Mesendoderm (in vitro differentiated cells): ENCODE data around the gene ATP13A2.

Experiments used
- DNase-seq: peaks from one replicate; pipeline ENCODE4 v3.0.0; 2013
- H2AK5ac ChIP-seq: 2 replicates; pipeline ENCODE4 v1.6.1; 2013; ENCODE audit warnings: low read length, inconsistent platforms
- H2BK120ac ChIP-seq: 2 replicates; pipeline ENCODE4 v1.6.1; 2013; ENCODE audit warnings: low read depth, mild to moderate bottlenecking, low read length, moderate library complexity, mixed read lengths
- H2BK15ac ChIP-seq: replicated peaks from 2 replicates; pipeline ENCODE4 v1.6.1; 2013; ENCODE audit warnings: low read depth, mild to moderate bottlenecking, moderate library complexity
- H2BK5ac ChIP-seq: 2 replicates; pipeline ENCODE4 v1.6.1; 2013; ENCODE audit warnings: low read length, inconsistent platforms
- H3K18ac ChIP-seq: 2 replicates; pipeline ENCODE4 v1.6.1; 2013; ENCODE audit warnings: mild to moderate bottlenecking, low read length, mixed read lengths
- H3K23ac ChIP-seq: one replicate; pipeline ENCODE4 v1.6.1; 2013; ENCODE audit warnings: low read length
- H3K27ac ChIP-seq: 2 replicates; pipeline ENCODE4 v1.5.1; 2013; ENCODE audit warnings: low read depth, mild to moderate bottlenecking, inconsistent platforms, low read length, moderate library complexity
- H3K27me3 ChIP-seq: 2 replicates; pipeline ENCODE4 v1.6.1; 2013; ENCODE audit warnings: low read length, control low read depth, mild to moderate bottlenecking, inconsistent platforms; ENCODE audit not compliant: insufficient read depth, poor library complexity
- H3K36me3 ChIP-seq: 2 replicates; pipeline ENCODE4 v1.6.1; 2013; ENCODE audit warnings: low read length, inconsistent platforms; ENCODE audit not compliant: control insufficient read depth, insufficient read depth
- H3K4ac ChIP-seq: one replicate; pipeline ENCODE4 v1.6.1; 2013; ENCODE audit warnings: low read depth, mild to moderate bottlenecking, low read length, moderate library complexity
- H3K4me1 ChIP-seq: 2 replicates; pipeline ENCODE4 v1.6.1; 2013; ENCODE audit warnings: low read depth, low read length, inconsistent platforms; ENCODE audit not compliant: control insufficient read depth
- H3K4me2 ChIP-seq: 2 replicates; pipeline ENCODE4 v1.6.1; 2013; ENCODE audit warnings: low read length
- H3K4me3 ChIP-seq: 2 replicates; pipeline ENCODE4 v1.5.1; 2013; ENCODE audit warnings: mild to moderate bottlenecking, low read length
- H3K56ac ChIP-seq: one replicate; pipeline ENCODE4 v1.6.1; 2013; ENCODE audit warnings: low read length
- H3K79me1 ChIP-seq: 2 replicates; pipeline ENCODE4 v1.6.1; 2013; ENCODE audit warnings: low read length, inconsistent platforms
- H3K79me2 ChIP-seq: 2 replicates; pipeline ENCODE4 v1.6.1; 2013; ENCODE audit warnings: mild to moderate bottlenecking, low read length; ENCODE audit not compliant: control insufficient read depth, insufficient read depth
- H3K9ac ChIP-seq: 2 replicates; pipeline ENCODE4 v1.6.1; 2013; ENCODE audit warnings: low read length, inconsistent platforms
- H4K5ac ChIP-seq: one replicate; pipeline ENCODE4 v1.6.1; 2013; ENCODE audit warnings: low read length
- H4K8ac ChIP-seq: one replicate; pipeline ENCODE4 v1.6.1; 2013; ENCODE audit warnings: low read depth, mild to moderate bottlenecking, control low read depth, low read length, moderate library complexity
- WGBS: extraction: QIAGEN DNeasy Blood & Tissue Kit; methylation state at CpG from one replicate; pipeline ENCODE4 v1.1.7; 2013; ENCODE audit warnings: low lambda C conversion rate, missing lambda C conversion rate; ENCODE audit not compliant: insufficient coverage; ENCODE audit errors: extremely low coverage; 5-methylcytosine and 5-hydroxymethylcytosine counted together

Gene ATP13A2

DNA sequence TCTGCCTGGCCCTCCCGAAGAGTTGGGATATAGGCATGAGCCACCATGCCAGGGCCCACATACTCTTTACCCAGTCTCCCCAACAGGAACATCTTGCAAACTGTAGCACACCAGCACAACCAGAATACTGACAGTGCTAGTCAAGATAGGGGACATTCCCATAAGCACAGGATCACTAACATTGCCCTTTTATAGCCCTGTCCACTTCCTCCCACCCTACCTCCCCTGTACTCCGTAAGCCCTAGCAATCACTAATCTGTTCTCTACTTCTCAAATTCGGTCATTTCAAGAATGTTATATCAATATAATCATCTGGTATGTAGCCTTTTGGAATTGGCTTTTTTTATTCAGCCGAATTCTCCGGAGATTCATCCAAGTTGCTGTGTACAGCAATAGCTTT is 36.2 kb upstream of the ATP13A2 start:
- Histone ChIP-seq H2BK120ac (no peak overlapping the region), H3K4ac (no peak overlapping the region), H3K27me3 (no peaks in the 10 kb centered on the region), H3K9ac (no peak overlapping the region), H3K4me2 (no peak overlapping the region), H3K4me3 (no peak overlapping the region), H3K79me1 (peaks cover 3% of the 10 kb centered on the region), H3K79me2 (peaks cover 13% of the 10 kb centered on the region), H2BK15ac (no peak overlapping the region), H3K23ac (no peak overlapping the region), H3K27ac (no peak overlapping the region), H3K4me1 (peaks cover 1% of the 10 kb centered on the region), H4K8ac (no peak overlapping the region), H3K36me3 (no peaks in the 10 kb centered on the region), H3K56ac (no peak overlapping the region), H2BK5ac (no peak overlapping the region), H2AK5ac (no peak overlapping the region), H4K5ac (no peak overlapping the region), H3K18ac (no peak overlapping the region)
- no CpG with 5 or more reads among the region's 5 CpGs for WGBS
- DNase-seq, result no peak

DNA sequence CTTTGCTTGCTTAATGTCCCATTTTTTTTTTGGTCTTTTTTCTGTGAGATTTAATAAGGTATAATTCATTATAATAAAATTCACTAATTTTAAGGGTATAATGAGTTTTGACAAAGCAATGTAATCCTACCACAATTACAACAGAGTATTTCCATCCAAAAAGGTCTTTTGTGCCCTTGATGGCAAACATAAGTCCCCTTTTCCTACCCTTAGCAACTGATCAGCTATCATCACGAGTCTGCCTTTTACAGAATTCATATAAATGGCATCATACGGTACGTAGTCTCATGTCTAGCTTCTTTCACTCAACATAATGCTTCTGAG is 34.6 kb upstream of the ATP13A2 start:
- Histone ChIP-seq H4K8ac (no peak overlapping the region), H3K23ac (no peak overlapping the region), H2BK5ac (no peak overlapping the region), H3K4me2 (no peak overlapping the region), H3K9ac (no peak overlapping the region), H3K4ac (no peak overlapping the region), H3K27ac (no peak overlapping the region), H3K4me1 (no peaks in the 10 kb centered on the region), H3K79me1 (no peaks in the 10 kb centered on the region), H2AK5ac (no peak overlapping the region), H3K36me3 (no peaks in the 10 kb centered on the region), H3K79me2 (peaks cover 1% of the 10 kb centered on the region), H3K4me3 (no peak overlapping the region), H2BK15ac (no peak overlapping the region), H2BK120ac (no peak overlapping the region), H3K27me3 (no peaks in the 10 kb centered on the region), H3K56ac (no peak overlapping the region), H3K18ac (no peak overlapping the region), H4K5ac (no peak overlapping the region)
- no peak for DNase-seq
- WGBS, result no CpG with 5 or more reads among the region's 3 CpGs

DNA sequence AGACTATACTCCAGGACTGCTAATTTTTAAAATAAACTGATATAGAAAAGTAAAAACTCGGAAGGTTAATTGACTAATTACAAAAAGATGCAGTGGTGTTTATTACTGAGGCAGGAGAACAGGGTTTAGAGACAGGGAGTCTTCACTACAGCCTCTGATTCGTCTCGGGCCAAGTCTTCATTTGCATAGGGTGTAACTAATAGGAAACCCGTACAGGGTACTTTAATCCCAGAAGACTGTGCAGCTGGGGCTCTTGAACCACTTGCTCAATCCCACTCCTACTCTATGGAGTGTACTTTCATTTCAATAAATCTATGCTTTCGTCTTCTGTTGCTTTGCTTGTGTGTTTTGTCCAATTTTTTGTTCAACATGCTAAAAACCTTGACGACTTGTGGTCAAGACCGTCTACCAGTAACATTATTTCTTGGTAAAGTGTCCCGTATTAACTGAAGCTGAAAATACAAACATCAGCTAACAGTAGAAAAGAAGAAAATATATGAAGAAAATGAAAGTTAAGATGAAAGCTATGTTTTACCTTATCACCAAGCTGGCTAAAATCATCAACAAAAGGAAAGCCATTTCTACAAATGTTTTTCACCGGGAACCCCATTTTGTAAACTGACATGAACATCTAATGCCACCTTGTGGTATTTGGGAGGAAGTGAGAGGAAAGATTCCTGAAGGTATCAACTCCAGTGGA is 34.1 kb upstream of the ATP13A2 start:
- Histone ChIP-seq H3K79me1 (no peaks in the 10 kb centered on the region), H3K4me3 (no peak overlapping the region), H4K8ac (no peak overlapping the region), H3K79me2 (no peaks in the 10 kb centered on the region), H3K4me1 (no peaks in the 10 kb centered on the region), H3K27me3 (no peaks in the 10 kb centered on the region), H2BK15ac (no peak overlapping the region), H3K4me2 (no peak overlapping the region), H2BK5ac (no peak overlapping the region), H3K4ac (no peak overlapping the region), H3K36me3 (no peaks in the 10 kb centered on the region), H3K56ac (no peak overlapping the region), H4K5ac (no peak overlapping the region), H3K23ac (no peak overlapping the region), H2BK120ac (no peak overlapping the region), H3K27ac (no peak overlapping the region), H3K18ac (no peak overlapping the region), H3K9ac (no peak overlapping the region), H2AK5ac (no peak overlapping the region)
- peak; percentile 72 for DNase-seq
- WGBS, result no CpG with 5 or more reads among the region's 9 CpGs

DNA sequence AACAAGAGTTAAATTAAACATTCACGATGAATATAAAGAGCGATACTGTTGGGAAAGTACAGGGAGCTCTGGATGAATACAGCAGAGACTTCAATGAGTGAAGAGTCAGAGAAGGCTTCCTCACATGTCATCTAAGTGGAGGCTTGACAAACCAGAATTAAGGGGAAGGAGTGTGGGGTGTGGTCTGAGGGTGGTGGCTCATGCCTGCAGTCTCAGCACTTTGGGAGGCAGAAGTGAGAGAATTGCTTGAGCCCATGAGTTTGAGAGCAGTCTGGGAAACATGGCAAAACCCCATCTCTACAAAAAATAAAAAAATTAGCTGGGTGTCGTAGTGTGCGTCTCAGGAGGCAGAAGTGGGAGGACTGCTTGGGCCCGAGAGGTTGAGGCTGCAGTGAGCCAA is 33.4 kb upstream of the ATP13A2 start:
- H2AK5ac ChIP-seq, result no peak overlapping the region
- no peak overlapping the region for H2BK15ac ChIP-seq
- no peaks in the 10 kb centered on the region for H3K27me3 ChIP-seq
- peaks cover 2% of the 10 kb centered on the region for H3K36me3 ChIP-seq
- no peak overlapping the region for H3K27ac ChIP-seq
- no peak overlapping the region for H3K4me3 ChIP-seq
- no peak overlapping the region for H3K23ac ChIP-seq
- WGBS, result no CpG with 5 or more reads among the region's 5 CpGs
- no peaks in the 10 kb centered on the region for H3K79me1 ChIP-seq
- no peaks in the 10 kb centered on the region for H3K4me1 ChIP-seq
- DNase-seq, result no peak
- no peak overlapping the region for H4K8ac ChIP-seq
- H3K4me2 ChIP-seq, result no peak overlapping the region
- H2BK5ac ChIP-seq, result no peak overlapping the region
- no peak overlapping the region for H3K4ac ChIP-seq
- H3K56ac ChIP-seq, result no peak overlapping the region
- no peak overlapping the region for H3K9ac ChIP-seq
- H4K5ac ChIP-seq, result no peak overlapping the region
- no peak overlapping the region for H3K18ac ChIP-seq
- H3K79me2 ChIP-seq, result no peaks in the 10 kb centered on the region
- H2BK120ac ChIP-seq, result no peak overlapping the region

DNA sequence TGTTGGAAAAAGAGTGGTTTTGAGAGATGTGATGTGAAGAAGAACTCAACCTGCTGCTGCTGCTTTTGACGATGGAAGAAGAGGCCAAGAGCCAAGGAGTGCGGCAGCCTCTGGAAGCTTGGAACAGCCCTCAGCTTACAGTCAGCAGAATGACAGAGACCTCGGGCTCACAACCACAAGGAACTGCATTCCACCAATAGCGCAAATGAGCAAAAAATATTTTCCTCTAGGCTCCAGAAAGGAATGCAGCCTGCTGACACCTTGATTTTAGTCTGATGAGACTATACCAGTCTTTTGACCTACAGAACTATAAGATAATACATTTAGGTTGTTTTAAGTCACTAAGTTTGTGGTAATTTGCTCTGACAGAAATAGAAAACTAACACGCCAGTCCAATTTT is 31.9 kb upstream of the ATP13A2 start:
- Histone ChIP-seq H4K8ac (no peak overlapping the region), H3K23ac (no peak overlapping the region), H3K27ac (no peak overlapping the region), H3K9ac (no peak overlapping the region), H2BK15ac (no peak overlapping the region), H4K5ac (no peak overlapping the region), H3K4me2 (no peak overlapping the region), H3K18ac (no peak overlapping the region), H2BK120ac (no peak overlapping the region), H2AK5ac (no peak overlapping the region), H3K27me3 (no peaks in the 10 kb centered on the region), H3K4me1 (no peaks in the 10 kb centered on the region), H3K79me1 (no peaks in the 10 kb centered on the region), H3K36me3 (peaks cover 3% of the 10 kb centered on the region), H3K4me3 (no peak overlapping the region), H2BK5ac (no peak overlapping the region), H3K79me2 (no peaks in the 10 kb centered on the region), H3K56ac (no peak overlapping the region), H3K4ac (no peak overlapping the region)
- DNase-seq, result no peak
- WGBS, result no CpG with 5 or more reads among the region's 5 CpGs

DNA sequence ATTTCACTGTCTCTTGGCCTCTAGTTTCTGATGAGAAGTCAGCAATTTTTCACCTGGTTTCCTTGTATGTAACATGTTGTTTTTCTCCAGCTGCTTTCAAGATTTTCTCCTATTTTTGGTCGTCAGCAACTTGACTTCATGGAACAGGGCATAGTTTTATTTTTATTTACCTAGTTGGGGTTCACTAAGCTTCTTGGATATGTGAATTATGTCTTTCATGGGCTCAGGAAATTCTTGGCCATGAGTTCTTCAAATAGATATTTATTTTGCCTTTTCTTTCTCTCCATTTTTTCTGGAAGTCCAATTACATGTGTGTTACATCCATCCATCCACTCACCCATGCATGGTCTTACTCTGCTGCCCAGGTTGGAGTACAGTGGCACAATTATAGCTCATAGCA is 28.4 kb upstream of the ATP13A2 start:
- no peak overlapping the region for H3K27ac ChIP-seq
- no CpG with 5 or more reads among the region's 1 CpG for WGBS

More for the DNA sequence above, 28.4 kb upstream of the ATP13A2 start:
- Histone ChIP-seq H3K27me3 (no peaks in the 10 kb centered on the region), H4K5ac (no peak overlapping the region), H4K8ac (no peak overlapping the region), H3K36me3 (peaks cover 3% of the 10 kb centered on the region), H3K4ac (no peak overlapping the region), H3K23ac (no peak overlapping the region), H2BK5ac (no peak overlapping the region), H3K9ac (no peak overlapping the region), H3K79me1 (no peaks in the 10 kb centered on the region), H3K56ac (no peak overlapping the region), H3K4me2 (no peak overlapping the region), H2BK15ac (no peak overlapping the region), H3K79me2 (no peaks in the 10 kb centered on the region), H2BK120ac (no peak overlapping the region), H3K4me3 (no peak overlapping the region), H3K18ac (no peak overlapping the region), H2AK5ac (no peak overlapping the region), H3K4me1 (no peaks in the 10 kb centered on the region)
- DNase-seq, result no peak
